ENCODE data around the gene AP1S1.
"Not testable (repeated sequence)": the region's sequence is repeated elsewhere in the genome, so short reads cannot be mapped to it uniquely, and the experiment has no call there.

AP1S1 gene

DNA sequence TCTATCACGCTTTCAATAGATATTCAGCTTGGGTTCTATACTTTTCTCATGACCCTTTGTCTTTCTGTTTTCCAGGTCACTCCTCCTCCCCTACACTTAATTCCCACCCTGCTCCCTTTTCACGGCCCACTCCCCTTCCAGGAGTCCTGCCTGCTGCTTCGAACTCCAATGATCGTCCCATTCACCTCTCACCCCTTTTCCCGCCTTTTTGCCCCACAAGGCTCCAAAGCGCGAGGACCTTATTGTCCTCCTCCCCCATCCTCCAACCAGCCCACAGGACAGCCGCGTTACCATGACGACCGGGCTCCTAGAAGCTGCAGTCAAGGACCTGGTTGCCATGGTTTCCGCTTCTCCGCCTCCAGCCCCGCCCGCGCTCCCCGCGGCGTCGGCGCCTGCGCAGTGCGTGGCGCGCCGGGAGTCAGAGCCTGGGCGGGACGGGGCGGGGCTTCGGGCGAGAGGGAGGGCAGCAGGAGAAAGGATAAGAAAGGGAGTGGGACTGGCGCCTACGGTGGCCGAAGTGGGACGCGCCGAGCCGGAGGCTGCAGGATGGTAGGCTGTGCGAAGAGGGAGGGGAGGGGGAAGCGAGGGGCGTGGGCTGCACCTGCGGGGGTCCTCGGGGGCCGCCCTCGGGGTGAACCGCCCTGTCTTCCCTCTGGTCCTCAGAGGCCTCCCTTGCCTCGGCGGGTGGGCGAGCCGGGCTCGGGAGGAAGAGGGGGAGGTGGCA is at the start of gene AP1S1:
Gene AP1S1 (plus strand): TSS at position 508 of the 724 bp plus-strand sequence. CDS start 39 bp downstream, at position 547.
- H3K4me3 ChIP-seq (ENCODE audit: low read depth, low read length) = peak within 1 kb of the TSS; percentile 69
- TF ChIP-seq POLR2A (IDR thresholded peaks at IDR 0.05; ENCODE audit: extremely low read depth, insufficient read length) = no peak
- TF ChIP-seq, protein P1, sequence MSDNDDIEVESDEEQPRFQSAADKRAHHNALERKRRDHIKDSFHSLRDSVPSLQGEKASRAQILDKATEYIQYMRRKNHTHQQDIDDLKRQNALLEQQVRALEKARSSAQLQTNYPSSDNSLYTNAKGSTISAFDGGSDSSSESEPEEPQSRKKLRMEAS (IDR thresholded peaks at IDR 0.05; ENCODE audit: low read depth, low read length) = no peak; the same call in 1 of the 2 replicates
- no peak for TF ChIP-seq MYC (IDR thresholded peaks at IDR 0.05; ENCODE audit: low read depth, low read length)
- TF ChIP-seq, protein P2, sequence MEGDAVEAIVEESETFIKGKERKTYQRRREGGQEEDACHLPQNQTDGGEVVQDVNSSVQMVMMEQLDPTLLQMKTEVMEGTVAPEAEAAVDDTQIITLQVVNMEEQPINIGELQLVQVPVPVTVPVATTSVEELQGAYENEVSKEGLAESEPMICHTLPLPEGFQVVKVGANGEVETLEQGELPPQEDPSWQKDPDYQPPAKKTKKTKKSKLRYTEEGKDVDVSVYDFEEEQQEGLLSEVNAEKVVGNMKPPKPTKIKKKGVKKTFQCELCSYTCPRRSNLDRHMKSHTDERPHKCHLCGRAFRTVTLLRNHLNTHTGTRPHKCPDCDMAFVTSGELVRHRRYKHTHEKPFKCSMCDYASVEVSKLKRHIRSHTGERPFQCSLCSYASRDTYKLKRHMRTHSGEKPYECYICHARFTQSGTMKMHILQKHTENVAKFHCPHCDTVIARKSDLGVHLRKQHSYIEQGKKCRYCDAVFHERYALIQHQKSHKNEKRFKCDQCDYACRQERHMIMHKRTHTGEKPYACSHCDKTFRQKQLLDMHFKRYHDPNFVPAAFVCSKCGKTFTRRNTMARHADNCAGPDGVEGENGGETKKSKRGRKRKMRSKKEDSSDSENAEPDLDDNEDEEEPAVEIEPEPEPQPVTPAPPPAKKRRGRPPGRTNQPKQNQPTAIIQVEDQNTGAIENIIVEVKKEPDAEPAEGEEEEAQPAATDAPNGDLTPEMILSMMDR (IDR thresholded peaks at IDR 0.05; ENCODE audit: low read depth, low read length) = no peak

DNA sequence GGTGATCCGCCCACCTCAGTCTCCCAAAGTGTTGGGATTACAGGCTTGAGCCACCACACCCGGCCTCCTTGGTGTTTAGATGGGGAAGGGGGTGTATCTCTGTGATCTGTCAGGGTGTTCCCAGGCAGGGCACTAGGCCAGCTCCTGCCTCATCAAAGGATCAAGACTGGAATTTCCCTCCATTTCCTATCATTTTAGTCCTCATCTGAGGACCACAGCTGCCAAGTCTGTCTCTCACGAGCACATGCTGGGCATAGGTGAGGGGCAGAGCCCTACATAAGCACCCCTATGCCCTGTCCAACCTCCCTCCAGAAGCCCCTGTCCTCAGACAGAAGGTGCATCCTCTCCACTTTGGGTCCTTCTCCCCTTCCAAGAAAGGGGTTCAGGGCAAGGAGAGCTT is 49.5 kb upstream of the AP1S1 start:
- no peak for DNase-seq (ENCODE audit: low read depth)
- TF ChIP-seq, protein P2 (IDR thresholded peaks at IDR 0.05; ENCODE audit: low read depth, low read length) = no peak
- no peak for TF ChIP-seq POLR2A (IDR thresholded peaks at IDR 0.05; ENCODE audit: extremely low read depth, insufficient read length)
- TF ChIP-seq, protein P1 (IDR thresholded peaks at IDR 0.05; ENCODE audit: low read depth, low read length) = no peak
- no peak for TF ChIP-seq MYC (IDR thresholded peaks at IDR 0.05; ENCODE audit: low read depth, low read length)
- H3K4me3 ChIP-seq (ENCODE audit: low read depth, low read length) = no peak overlapping the region

More for the DNA sequence above, at the start of gene AP1S1:
- DNase-seq (ENCODE audit: low read depth) = peak; percentile 96

DNA sequence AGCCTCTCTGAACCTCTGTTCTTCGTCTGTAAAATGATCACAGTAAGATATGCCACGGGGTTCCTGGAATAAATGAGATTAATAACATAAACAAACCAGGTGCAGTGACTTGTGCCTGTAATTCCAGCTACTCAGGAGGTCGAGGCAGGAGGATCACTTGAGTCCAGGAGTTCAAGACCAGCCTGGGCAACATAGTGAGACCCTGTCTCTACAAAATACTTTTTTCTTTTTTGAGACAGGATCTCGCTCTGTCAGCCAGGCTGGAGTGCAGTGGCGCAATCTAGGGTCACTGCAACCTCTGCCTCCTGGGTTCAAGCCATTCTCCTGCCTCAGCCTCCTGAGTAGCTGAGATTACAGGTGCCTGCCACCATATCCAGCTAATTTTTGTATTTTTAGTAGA is 49.0 kb upstream of the AP1S1 start:
- H3K4me3 ChIP-seq (ENCODE audit: low read depth, low read length); DNase-seq (ENCODE audit: low read depth): not testable (repeated sequence)

DNA sequence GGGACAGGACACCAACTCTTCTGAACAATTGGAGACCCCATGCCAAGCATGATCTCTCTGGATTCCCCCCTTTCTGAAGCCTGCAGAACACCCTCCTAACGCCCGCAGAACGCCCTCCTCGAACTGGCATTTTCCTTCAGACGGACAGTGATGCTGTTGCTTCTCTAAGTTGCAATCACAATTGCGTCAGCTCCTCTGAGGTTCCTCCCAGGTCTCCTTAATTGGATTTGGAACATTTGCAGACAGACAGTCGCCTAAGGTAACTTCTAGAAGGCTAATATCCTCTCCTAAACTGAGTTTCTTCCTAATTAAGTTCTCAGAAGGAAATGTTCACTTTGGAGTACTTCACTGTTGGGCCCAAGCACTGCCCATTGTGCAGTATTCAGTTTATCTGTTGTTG is 47.9 kb upstream of the AP1S1 start:
- TF ChIP-seq POLR2A (IDR thresholded peaks at IDR 0.05; ENCODE audit: extremely low read depth, insufficient read length) (no peak), MYC (IDR thresholded peaks at IDR 0.05; ENCODE audit: low read depth, low read length) (no peak)
- TF ChIP-seq, protein P1 (IDR thresholded peaks at IDR 0.05; ENCODE audit: low read depth, low read length) = no peak
- TF ChIP-seq, protein P2 (IDR thresholded peaks at IDR 0.05; ENCODE audit: low read depth, low read length) = no peak
- peak; percentile 43 for DNase-seq (ENCODE audit: low read depth)
- no peak overlapping the region for H3K4me3 ChIP-seq (ENCODE audit: low read depth, low read length)

DNA sequence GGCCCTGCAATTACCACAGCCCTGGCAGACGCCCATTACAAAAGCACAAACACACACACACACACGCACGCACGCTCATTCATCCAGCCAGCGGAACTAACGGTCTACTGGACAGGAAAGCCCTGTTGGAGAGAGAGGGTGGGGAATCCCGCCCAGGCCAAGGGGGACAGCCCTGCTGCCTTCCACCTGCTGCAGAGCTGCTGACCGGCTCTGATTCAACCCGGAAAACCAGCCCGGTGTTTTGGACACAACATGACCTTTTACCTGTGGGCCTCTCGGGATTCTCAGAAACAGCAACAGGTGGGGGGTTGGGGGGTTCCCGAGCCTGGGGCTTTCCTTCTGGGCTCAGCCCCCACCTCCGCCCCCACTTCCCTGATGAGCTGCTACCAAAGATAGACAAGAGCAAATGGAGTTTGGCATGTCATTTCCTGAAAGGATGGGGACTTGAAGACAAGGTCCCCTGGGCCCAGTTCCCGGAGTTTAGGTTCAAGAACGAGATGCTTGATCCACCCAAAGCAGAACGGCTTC is 45.9 kb upstream of the AP1S1 start:
- TF ChIP-seq, protein P2 (IDR thresholded peaks at IDR 0.05; ENCODE audit: low read depth, low read length) = no peak
- TF ChIP-seq, protein P1 (IDR thresholded peaks at IDR 0.05; ENCODE audit: low read depth, low read length) = peak; percentile 80
- TF ChIP-seq MYC (IDR thresholded peaks at IDR 0.05; ENCODE audit: low read depth, low read length) (peak; percentile 87), POLR2A (IDR thresholded peaks at IDR 0.05; ENCODE audit: extremely low read depth, insufficient read length) (no peak)
- DNase-seq (ENCODE audit: low read depth) = peak; percentile 98
- H3K4me3 ChIP-seq (ENCODE audit: low read depth, low read length) = peak overlapping the region; percentile 42

DNA sequence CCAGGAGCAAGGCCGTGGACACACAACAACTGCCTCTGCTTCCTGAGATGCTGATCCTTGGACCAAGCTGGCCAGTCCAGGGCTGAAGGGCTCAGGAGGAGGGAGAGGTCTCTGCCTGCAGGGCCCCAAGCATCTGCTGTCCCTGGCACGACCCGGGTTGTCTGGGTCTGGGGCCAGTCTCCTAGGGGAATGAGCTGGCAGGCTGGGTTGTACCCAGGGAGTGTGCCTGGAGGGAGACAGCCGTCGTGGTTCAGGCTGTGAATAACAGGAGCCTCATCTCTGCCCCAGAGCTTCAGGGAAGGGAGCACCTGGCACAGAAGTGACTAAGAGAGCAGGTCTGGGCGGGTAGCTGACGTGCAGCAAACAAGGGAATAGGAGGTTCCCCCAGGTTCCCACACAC is 45.3 kb upstream of the AP1S1 start:
- no peak overlapping the region for H3K4me3 ChIP-seq (ENCODE audit: low read depth, low read length)
- DNase-seq (ENCODE audit: low read depth) = no peak
- TF ChIP-seq, protein P1 (IDR thresholded peaks at IDR 0.05; ENCODE audit: low read depth, low read length) = no peak
- TF ChIP-seq POLR2A (IDR thresholded peaks at IDR 0.05; ENCODE audit: extremely low read depth, insufficient read length) = no peak
- TF ChIP-seq MYC (IDR thresholded peaks at IDR 0.05; ENCODE audit: low read depth, low read length) = no peak
- TF ChIP-seq, protein P2 (IDR thresholded peaks at IDR 0.05; ENCODE audit: low read depth, low read length) = no peak

Measured in NB4 (cell line).